ENCODE measurements around the gene POTEC. TPM values are rescaled to one million over a fixed set of nuclear protein-coding genes. Genes with fewer than 3 reads are reported as not detected.
"Not testable (repeated sequence)": the region's sequence is repeated elsewhere in the genome, so short reads cannot be mapped to it uniquely, and the experiment has no call there.

POTEC gene
- not detected for total RNA-seq

DNA sequence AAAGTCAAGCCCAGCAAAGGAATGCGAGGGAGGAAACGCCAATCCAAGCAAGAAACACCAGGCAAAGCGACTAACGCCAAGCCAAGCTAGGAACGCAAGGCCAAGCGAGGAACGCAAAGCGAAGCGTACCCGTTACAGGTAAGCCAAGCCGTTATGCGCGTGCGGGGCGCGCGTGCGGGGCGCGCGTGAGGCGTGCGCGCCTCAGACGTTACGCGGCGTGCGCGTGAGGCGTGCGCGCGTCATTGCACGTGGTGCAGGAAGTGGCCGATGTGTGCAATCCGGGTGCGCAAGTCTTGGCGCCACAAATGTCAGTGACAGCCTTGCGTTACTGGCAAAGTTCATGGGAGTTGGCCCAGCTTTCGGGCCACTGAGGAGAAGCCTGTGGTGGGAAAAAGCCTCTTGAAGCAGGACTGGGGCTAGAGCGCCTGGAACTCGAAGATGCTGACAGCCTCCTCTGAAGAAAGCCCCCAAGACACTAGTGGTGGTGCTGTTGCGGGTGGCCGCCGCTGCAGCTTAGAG is at the start of gene POTEC:
POTEC (minus strand) TSS at position 155 of the 519 bp plus-strand sequence. CDS start 454 bp downstream, outside the sequence.
- not testable (repeated sequence) for H3K27ac ChIP-seq; H3K4me1 ChIP-seq (ENCODE audit: control insufficient read depth in 1 of 2, low read depth in 2 of 2); DNase-seq (ENCODE audit: low spot score); H3K36me3 ChIP-seq; ATAC-seq (ENCODE audit: insufficient number of reproducible peaks, low FRiP score, low read depth); H3K27me3 ChIP-seq (replicated peaks; ENCODE audit: insufficient read depth); H3K9me3 ChIP-seq; H3K4me3 ChIP-seq

DNA sequence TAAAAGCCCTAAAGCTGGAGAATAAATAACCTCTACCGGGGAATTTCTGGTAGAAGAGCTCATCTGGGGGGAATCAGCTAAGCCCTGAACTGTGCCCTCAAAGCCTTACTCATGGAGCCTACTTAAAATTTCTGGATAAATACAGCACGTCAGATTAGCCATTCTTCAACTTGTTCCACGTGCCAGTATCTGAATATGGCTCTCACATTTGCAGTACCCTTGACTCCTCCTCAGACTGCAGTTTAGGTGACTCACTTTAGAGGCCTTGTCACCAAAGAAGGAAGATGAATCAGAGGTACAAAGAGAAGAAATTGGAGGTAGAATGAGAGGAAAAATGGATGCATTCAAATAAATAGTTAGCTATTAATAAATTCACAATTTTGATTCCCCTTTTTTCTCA is 34.6 kb upstream of the POTEC start:
- TF ChIP-seq, protein P1, sequence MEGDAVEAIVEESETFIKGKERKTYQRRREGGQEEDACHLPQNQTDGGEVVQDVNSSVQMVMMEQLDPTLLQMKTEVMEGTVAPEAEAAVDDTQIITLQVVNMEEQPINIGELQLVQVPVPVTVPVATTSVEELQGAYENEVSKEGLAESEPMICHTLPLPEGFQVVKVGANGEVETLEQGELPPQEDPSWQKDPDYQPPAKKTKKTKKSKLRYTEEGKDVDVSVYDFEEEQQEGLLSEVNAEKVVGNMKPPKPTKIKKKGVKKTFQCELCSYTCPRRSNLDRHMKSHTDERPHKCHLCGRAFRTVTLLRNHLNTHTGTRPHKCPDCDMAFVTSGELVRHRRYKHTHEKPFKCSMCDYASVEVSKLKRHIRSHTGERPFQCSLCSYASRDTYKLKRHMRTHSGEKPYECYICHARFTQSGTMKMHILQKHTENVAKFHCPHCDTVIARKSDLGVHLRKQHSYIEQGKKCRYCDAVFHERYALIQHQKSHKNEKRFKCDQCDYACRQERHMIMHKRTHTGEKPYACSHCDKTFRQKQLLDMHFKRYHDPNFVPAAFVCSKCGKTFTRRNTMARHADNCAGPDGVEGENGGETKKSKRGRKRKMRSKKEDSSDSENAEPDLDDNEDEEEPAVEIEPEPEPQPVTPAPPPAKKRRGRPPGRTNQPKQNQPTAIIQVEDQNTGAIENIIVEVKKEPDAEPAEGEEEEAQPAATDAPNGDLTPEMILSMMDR (IDR thresholded peaks at IDR 0.05): no peak
- Histone ChIP-seq H3K27me3 (replicated peaks; ENCODE audit: insufficient read depth) (no peaks in the 10 kb centered on the region), H3K4me1 (ENCODE audit: control insufficient read depth in 1 of 2, low read depth in 2 of 2) (no peaks in the 10 kb centered on the region), H3K36me3 (no peaks in the 10 kb centered on the region), H3K4me3 (no peak overlapping the region), H3K9me3 (no peaks in the 10 kb centered on the region), H3K27ac (no peak overlapping the region)
- no peak for DNase-seq (ENCODE audit: low spot score)
- no peak for ATAC-seq (ENCODE audit: insufficient number of reproducible peaks, low FRiP score, low read depth)

DNA sequence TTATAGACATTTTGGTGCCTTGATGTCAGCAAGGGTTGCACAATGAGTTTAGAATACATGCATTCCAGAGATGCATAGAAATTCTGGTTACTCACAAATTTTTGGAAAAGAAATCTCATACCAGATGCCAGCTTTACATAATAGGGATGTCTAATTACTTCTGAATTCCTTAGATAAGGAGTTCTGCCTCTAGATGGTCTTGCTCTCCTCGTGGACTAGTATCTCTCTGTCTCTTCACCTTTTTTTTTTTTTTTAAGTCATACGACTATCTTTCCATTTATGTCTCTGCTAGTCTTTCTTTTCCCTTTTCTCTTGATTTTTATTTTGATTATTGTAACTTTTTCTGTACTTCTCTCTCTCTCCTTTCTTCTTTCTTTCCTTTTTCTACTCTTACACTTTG is 16.1 kb upstream of the POTEC start:
- H3K9me3 ChIP-seq; H3K4me1 ChIP-seq (ENCODE audit: control insufficient read depth in 1 of 2, low read depth in 2 of 2); H3K4me3 ChIP-seq; DNase-seq (ENCODE audit: low spot score); H3K36me3 ChIP-seq; ATAC-seq (ENCODE audit: insufficient number of reproducible peaks, low FRiP score, low read depth); H3K27ac ChIP-seq; H3K27me3 ChIP-seq (replicated peaks; ENCODE audit: insufficient read depth): not testable (repeated sequence)

DNA sequence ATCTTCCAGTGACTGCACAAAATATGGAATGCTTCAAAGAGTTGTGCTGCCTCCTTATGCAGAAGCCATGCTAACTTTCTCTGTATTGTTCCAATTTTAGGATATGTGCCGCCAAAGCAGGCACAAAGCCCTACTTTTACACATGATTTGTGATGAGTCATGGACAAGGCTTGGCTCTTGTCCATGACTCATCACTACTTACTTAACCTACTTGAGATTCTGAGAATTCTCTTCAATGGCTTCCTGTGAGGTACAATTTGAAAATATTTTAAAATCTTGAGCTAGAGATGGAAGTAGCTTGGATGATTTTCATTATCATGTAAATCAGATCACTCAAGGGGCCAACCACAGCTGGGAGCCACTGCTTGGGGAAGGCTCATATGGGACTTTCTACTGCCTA is 11.7 kb downstream of the POTEC start:
- not testable (repeated sequence) for H3K9me3 ChIP-seq; H3K4me1 ChIP-seq (ENCODE audit: control insufficient read depth in 1 of 2, low read depth in 2 of 2); H3K4me3 ChIP-seq; ATAC-seq (ENCODE audit: insufficient number of reproducible peaks, low FRiP score, low read depth); H3K27me3 ChIP-seq (replicated peaks; ENCODE audit: insufficient read depth); H3K27ac ChIP-seq; H3K36me3 ChIP-seq; DNase-seq (ENCODE audit: low spot score)

DNA sequence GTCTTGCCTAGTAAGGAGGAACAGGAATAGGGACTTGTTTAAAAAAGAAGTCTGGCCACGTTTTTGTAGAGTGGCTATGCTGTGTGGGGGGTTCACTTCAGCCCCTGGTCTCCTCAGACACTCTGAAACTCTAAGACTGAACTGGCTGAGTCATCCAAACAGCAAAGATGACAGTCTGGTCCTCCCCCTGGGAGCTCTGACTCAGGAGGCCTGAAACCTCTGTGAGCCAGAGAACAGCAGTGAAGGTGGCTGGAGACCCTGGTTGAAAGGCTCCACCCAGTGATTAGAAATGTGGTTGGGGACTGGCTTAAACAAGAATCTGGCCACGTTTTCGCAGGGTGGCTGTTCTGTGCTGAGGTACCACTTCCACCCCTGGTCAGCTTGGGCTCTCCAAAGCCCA is 32.7 kb downstream of the POTEC start:
- not testable (repeated sequence) for ATAC-seq (ENCODE audit: insufficient number of reproducible peaks, low FRiP score, low read depth); H3K4me1 ChIP-seq (ENCODE audit: control insufficient read depth in 1 of 2, low read depth in 2 of 2); H3K27me3 ChIP-seq (replicated peaks; ENCODE audit: insufficient read depth); H3K9me3 ChIP-seq; H3K27ac ChIP-seq; H3K4me3 ChIP-seq; H3K36me3 ChIP-seq; DNase-seq (ENCODE audit: low spot score)

DNA sequence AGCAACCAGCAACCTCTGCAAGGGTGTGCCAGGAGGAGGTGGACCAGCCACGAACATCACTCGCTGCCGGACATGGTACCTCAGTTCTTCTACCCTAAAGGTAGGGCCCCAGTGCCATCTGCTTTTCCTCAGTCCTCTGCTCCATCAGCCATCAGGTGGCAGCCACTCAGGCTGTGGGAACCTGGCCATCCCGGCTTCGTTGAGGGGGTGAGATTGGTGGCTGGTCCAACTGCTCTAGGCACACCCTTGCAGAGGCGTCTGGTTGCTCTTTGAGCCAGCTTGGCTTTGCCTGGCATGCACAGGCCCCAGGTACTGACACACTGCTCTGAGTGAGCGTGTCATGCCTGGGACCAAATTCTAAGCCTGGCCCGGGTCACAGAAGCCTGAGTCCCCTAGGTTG is 39.7 kb downstream of the POTEC start:
- not testable (repeated sequence) for DNase-seq (ENCODE audit: low spot score); H3K4me1 ChIP-seq (ENCODE audit: control insufficient read depth in 1 of 2, low read depth in 2 of 2); H3K4me3 ChIP-seq; ATAC-seq (ENCODE audit: insufficient number of reproducible peaks, low FRiP score, low read depth); H3K27me3 ChIP-seq (replicated peaks; ENCODE audit: insufficient read depth); H3K27ac ChIP-seq; H3K9me3 ChIP-seq; H3K36me3 ChIP-seq

DNA sequence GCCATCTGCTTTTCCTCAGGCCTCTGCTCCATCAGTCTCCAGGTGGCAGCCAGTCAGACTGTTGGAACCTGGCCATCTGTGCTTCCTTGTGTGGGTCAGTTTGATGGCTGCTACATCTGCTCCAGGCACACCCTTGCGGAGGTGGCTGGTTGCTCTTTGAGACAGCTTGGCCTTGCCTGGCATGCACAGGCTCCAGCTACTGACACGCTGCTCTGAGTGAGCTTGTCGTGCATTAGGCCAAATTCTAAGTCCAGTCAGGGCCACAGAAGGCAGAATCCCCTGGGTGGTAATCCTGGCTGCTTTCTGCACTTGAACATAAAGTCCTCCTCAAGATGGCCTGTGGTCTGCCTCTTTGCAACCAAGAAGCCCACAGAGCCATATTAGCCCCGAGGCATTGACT is 41.5 kb downstream of the POTEC start:
- not testable (repeated sequence) for ATAC-seq (ENCODE audit: insufficient number of reproducible peaks, low FRiP score, low read depth); H3K27ac ChIP-seq; H3K9me3 ChIP-seq; DNase-seq (ENCODE audit: low spot score); H3K4me3 ChIP-seq; H3K27me3 ChIP-seq (replicated peaks; ENCODE audit: insufficient read depth); H3K4me1 ChIP-seq (ENCODE audit: control insufficient read depth in 1 of 2, low read depth in 2 of 2); H3K36me3 ChIP-seq

DNA sequence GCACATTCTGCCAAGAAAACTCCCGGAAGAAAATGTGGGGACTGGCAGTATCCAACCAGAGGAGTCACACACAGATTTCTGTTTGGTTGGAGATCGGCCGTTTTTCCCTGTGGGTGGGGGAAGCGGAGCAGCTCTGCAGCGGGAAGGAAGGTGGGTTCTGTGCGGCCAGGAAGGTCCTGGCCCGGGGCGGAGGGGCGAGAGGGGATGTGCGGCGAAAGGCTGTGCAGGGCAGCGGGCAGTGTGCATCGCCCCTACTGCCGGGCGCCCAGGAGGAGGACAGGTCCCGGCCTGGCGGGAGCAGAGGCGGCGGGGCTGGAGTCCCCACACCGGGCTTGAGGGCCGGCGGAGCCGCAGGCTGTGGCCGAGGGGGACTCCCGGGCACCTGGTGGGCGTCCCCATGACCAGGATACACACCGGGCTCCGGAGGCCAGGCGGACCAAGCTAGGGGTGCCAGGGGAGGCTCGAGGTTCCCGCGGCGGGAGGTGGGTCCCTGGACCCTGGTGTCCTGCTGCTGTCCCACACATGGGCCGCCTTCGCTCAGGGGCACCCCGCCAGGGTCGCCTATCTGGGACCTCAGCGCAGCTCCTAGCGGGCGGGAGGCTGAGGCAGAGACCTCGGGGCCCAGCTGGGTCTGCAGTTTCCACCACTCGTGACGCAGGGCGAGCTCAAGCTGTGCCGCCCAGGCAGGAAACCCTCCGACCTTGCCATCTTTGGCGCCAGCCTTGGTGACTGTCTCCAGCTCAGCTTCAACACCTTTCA is 54.0 kb downstream of the POTEC start:
- not testable (repeated sequence) for H3K4me3 ChIP-seq; ATAC-seq (ENCODE audit: insufficient number of reproducible peaks, low FRiP score, low read depth); H3K4me1 ChIP-seq (ENCODE audit: control insufficient read depth in 1 of 2, low read depth in 2 of 2); H3K27me3 ChIP-seq (replicated peaks; ENCODE audit: insufficient read depth); DNase-seq (ENCODE audit: low spot score); H3K9me3 ChIP-seq; H3K36me3 ChIP-seq; H3K27ac ChIP-seq

DNA sequence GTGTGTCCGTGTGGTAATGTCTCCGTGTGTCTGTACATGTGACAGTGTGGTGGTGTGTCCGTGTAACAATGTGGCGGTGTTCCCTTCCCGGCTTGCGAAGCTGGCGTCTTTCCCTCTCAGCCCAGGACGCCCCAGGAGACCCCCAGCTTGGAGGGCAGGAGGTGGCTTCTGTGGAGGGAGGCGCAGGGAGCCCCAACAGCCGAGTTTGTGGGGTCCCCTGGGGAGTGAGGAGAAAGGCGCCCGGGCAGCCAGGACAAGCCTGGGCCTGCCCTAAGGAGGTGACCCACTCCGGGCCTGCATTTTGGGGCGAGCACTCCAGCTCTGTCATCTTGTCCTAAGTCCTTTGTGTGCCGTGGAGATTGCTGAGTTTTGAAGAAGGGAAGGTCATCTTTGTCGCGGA is 54.6 kb downstream of the POTEC start:
- H3K27ac ChIP-seq; H3K36me3 ChIP-seq; H3K27me3 ChIP-seq (replicated peaks; ENCODE audit: insufficient read depth); H3K4me1 ChIP-seq (ENCODE audit: control insufficient read depth in 1 of 2, low read depth in 2 of 2); ATAC-seq (ENCODE audit: insufficient number of reproducible peaks, low FRiP score, low read depth); H3K9me3 ChIP-seq; DNase-seq (ENCODE audit: low spot score); H3K4me3 ChIP-seq: not testable (repeated sequence)

DNA sequence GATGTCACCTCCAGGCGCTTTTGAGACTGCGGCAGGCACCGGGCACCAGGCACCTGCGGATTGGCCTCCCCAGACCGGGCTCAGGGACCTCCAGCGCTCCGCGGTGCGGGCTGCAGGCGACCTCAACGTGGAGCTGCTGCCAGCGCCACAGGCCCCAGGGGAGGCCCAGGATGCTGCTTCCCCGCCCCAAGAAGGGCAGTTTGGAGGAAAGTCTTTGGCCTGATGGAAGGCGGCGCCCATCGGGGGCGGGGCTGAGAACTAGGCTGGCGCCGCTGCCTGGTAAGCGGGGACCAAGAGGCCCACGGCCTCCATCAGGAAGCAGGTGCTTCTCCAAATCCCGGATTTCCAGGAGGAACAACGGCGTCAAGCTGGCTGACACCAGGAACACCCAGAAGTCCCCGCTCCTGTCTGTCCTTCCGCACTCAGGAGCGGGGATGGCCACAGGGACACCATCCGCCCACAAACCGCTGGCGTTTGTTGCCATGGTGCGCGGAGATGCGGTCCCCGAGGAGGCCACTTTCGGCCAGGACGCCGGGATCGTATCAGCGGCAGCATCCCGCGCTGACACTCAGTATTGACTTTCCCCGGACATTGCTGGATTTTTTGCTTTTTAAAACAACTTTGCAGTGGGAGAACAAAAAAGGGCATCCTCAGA is 56.3 kb downstream of the POTEC start:
- DNase-seq (ENCODE audit: low spot score); H3K4me1 ChIP-seq (ENCODE audit: control insufficient read depth in 1 of 2, low read depth in 2 of 2); H3K4me3 ChIP-seq; H3K36me3 ChIP-seq; H3K27ac ChIP-seq; H3K9me3 ChIP-seq; H3K27me3 ChIP-seq (replicated peaks; ENCODE audit: insufficient read depth); ATAC-seq (ENCODE audit: insufficient number of reproducible peaks, low FRiP score, low read depth): not testable (repeated sequence)

DNA sequence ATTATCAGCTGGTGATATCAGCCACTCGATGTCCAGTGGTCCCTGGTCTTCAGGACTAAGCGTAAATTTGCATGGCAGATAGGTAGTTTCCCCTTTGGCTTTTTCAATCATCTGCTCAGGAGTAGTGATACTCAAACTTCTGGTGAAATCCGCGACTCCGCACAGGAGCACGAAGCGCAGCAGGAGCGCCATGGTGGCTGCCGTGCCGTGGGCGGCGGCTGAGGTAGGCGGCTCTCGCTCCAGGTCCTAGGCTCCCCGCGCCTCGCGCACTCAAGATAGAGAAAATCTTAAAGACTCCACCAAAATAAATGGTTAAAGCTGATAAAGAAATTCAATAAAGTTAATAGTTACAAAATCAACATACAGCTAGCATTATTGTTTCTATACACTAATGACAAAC is 64.3 kb downstream of the POTEC start:
- H3K4me1 ChIP-seq (ENCODE audit: control insufficient read depth in 1 of 2, low read depth in 2 of 2); ATAC-seq (ENCODE audit: insufficient number of reproducible peaks, low FRiP score, low read depth); H3K4me3 ChIP-seq; H3K36me3 ChIP-seq; H3K9me3 ChIP-seq; DNase-seq (ENCODE audit: low spot score); H3K27ac ChIP-seq; H3K27me3 ChIP-seq (replicated peaks; ENCODE audit: insufficient read depth): not testable (repeated sequence)
